Measurements from ENCODE around the gene SYTL5.
"Not testable (repeated sequence)": the region's sequence is repeated elsewhere in the genome, so short reads cannot be mapped to it uniquely, and the experiment has no call there.

Gene SYTL5

DNA sequence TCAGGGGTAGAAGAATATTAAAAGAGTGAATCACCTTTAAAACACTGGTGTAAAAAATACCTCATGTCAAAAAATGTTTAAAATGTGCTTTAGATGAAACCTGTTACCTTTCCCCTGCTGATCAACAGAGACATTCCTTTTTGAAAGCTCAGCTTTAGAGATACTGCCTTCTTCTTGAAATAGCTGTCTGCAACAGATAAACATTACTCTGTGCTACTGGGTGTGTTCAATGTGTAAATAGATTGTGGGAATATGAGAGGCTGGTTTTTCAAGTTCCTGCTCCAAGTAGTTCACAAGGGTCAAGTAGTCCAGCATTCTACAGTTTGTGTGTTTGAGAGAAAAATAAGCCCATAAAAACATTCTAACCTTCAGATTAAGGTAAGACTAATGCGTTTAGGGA is at the start of gene SYTL5:
TSS of gene SYTL5 (plus strand) at position 263 of the 400 bp plus-strand sequence. CDS start 27,337 bp downstream, outside the sequence.
- Histone ChIP-seq H3K4me1 (ENCODE audit: insufficient read depth, low read length) (no peaks in the 10 kb centered on the region), H3K9me3 (ENCODE audit: control insufficient read depth, insufficient read depth, low read length) (no peaks in the 10 kb centered on the region), H3K9ac (ENCODE audit: low read depth, low read length) (no peak within 1 kb of the TSS), H3K36me3 (ENCODE audit: insufficient read depth, low read length) (no peaks in the 10 kb centered on the region)

DNA sequence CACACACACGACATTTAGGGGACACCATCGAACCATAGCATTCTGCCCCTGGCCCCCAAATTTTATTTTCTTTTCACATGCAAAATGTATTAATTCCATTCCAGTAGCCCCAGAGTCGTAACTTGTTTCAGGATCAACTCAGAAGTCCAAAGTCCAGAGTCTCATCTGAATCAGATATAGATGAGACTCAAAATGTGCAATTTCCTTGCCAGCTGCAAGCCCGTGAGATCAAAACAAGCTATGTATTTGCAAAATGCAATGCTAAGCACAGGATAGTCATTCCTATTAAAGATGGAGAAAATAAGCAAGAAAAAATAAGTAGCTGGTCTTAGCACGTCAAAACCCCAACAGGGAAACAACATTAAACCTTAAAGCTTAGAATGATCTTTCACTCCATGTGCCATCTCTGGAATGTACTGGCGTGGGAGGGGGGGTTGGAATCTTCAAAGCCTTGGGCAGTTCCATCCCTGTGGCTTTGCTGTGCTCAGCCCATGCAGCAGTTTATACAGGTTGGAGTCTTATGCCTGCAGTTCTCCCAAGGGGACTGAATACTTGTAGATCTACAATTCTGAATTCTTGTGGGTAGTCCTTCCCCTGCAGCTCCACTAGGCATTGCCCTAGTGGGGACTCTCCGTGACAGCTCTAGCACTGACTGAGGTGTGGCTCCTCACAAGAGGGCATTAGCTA is 47.7 kb upstream of the SYTL5 start:
- no peak overlapping the region for H3K9ac ChIP-seq (ENCODE audit: low read depth, low read length)
- peaks cover 4% of the 10 kb centered on the region; the same call in 1 of the 2 replicates for H3K9me3 ChIP-seq (ENCODE audit: control insufficient read depth, insufficient read depth, low read length)
- no peaks in the 10 kb centered on the region for H3K4me1 ChIP-seq (ENCODE audit: insufficient read depth, low read length)
- no peaks in the 10 kb centered on the region; the same call in 1 of the 2 replicates for H3K36me3 ChIP-seq (ENCODE audit: insufficient read depth, low read length)

DNA sequence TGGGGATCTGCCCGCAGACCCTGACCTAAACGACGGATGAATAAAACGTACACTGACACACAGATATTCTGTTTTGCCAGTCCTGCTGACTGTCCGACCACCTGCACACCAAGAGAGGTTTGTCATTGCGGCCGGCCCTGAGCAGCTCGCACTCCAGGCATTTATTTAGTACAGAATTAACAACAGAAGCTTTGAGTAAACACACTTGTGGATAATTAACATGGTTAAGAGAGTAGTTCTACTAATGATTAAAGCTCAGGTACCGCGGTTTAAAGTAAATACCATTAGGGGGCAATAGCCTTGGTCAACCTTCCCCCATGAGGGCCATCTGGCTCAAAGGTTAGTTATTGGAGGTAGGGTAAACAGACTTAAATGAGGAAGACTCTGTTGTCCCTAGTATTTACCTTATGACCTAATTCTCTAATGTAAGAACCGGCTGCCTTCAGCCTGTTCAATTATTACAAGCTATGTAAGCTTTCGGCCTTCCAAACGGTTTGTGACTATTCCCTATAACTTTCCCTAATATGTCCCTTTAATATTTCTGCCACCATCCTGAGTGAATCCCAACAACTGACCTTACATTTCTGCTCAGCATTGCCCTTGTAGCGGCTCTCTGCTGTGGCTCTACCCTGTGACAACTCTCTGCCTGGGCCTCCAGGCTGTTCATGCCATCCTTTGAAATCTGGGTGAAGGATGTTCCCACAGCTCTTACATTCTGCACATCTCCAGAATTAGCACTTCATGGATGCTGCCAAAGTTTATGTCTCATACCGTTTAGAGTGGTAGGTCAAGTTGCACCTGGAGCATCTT is 46.9 kb upstream of the SYTL5 start:
- no peak overlapping the region for H3K9ac ChIP-seq (ENCODE audit: low read depth, low read length)
- H3K9me3 ChIP-seq (ENCODE audit: control insufficient read depth, insufficient read depth, low read length) = peaks cover 4% of the 10 kb centered on the region; the same call in 1 of the 2 replicates
- no peaks in the 10 kb centered on the region for H3K4me1 ChIP-seq (ENCODE audit: insufficient read depth, low read length)
- H3K36me3 ChIP-seq (ENCODE audit: insufficient read depth, low read length) = no peaks in the 10 kb centered on the region

DNA sequence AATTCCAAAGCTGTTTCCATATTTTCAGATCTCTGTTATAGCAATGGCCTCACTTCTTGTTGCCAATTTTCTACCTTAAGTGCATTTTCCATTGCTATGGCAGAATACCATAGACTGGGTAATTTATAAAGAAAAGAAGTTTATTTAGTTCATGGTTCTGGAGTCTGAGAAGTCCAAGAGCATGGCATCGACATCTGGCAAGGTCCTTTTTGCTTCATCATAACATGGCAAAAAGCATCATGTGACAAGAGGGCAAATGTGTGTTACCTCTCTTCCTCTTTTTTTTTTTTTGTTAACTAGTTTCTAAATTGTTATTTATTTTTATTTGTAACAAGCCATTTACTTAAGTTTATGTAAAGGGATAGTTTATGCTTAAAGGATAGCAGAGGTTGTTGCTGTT is 45.2 kb upstream of the SYTL5 start:
- peaks cover 4% of the 10 kb centered on the region; the same call in 1 of the 2 replicates for H3K9me3 ChIP-seq (ENCODE audit: control insufficient read depth, insufficient read depth, low read length)
- no peaks in the 10 kb centered on the region for H3K36me3 ChIP-seq (ENCODE audit: insufficient read depth, low read length)
- H3K9ac ChIP-seq (ENCODE audit: low read depth, low read length) = no peak overlapping the region
- H3K4me1 ChIP-seq (ENCODE audit: insufficient read depth, low read length) = no peaks in the 10 kb centered on the region

DNA sequence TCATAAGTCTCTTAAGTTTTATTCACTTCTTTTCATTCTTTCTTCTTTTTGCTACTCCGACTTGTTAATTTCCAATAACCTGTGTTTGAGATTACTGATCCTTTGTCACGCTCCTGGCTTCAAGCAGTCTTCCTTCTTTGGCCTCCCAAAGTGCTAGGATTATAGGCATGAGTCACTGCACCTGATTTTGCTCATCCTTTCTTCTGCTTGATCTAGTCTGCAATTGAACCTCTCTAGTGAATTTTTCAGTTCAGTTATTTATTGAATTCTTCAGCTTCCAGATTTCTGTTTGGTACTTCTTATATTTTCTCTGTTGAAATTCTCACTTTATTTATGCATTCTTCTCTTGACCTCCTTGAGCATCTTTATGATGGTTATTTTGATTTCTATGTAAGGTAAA is 38.6 kb upstream of the SYTL5 start:
- no peaks in the 10 kb centered on the region for H3K36me3 ChIP-seq (ENCODE audit: insufficient read depth, low read length)
- no peaks in the 10 kb centered on the region for H3K9me3 ChIP-seq (ENCODE audit: control insufficient read depth, insufficient read depth, low read length)
- no peak overlapping the region for H3K9ac ChIP-seq (ENCODE audit: low read depth, low read length)
- no peaks in the 10 kb centered on the region for H3K4me1 ChIP-seq (ENCODE audit: insufficient read depth, low read length)

DNA sequence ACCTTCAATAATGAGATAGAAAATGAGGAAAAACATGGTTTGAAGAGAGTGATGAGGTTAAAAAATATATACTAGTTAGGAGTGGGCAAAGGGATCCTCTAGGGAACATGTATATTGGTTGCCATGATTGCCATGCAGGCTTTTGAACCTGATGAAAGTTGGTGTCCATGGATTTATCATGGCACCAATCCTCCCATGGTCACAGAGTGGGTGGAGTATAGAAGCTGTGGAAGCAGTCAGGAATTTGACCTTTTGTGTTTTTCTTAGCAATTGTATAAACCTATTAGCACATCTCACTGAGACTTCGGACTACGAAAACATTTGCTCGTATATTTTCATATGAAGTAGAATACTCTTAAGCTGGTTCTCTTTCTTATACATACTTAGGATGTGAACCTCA is 30.9 kb upstream of the SYTL5 start:
- Histone ChIP-seq H3K4me1 (ENCODE audit: insufficient read depth, low read length) (no peaks in the 10 kb centered on the region), H3K9ac (ENCODE audit: low read depth, low read length) (no peak overlapping the region), H3K9me3 (ENCODE audit: control insufficient read depth, insufficient read depth, low read length) (no peaks in the 10 kb centered on the region), H3K36me3 (ENCODE audit: insufficient read depth, low read length) (no peaks in the 10 kb centered on the region)

- Histone ChIP-seq H3K9ac (ENCODE audit: low read depth, low read length) (no peak overlapping the region), H3K9me3 (ENCODE audit: control insufficient read depth, insufficient read depth, low read length) (no peaks in the 10 kb centered on the region), H3K36me3 (ENCODE audit: insufficient read depth, low read length) (no peaks in the 10 kb centered on the region), H3K4me1 (ENCODE audit: insufficient read depth, low read length) (no peaks in the 10 kb centered on the region)
Measured at GRCh38 chrX:37976153-37976552, 30.2 kb upstream of the SYTL5 start.

DNA sequence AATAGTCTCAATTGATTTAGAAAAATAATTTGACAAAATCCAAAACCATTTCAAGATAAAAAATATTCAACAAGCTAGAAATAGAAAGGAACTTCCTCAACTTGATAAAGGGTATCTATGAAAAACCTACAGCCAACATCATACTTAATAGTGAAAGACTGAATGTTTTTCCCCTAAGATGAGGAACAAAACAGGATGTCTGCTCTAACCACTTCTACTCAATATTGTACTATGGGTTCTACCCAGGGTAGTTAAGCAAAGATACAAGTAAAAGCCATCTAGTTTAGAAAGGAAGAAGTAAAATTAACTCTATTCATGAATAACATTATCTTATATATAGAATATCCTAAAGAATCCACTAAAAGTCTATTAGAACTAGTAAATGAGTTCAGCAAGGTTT is 21.5 kb upstream of the SYTL5 start:
- H3K9me3 ChIP-seq (ENCODE audit: control insufficient read depth, insufficient read depth, low read length) = no peaks in the 10 kb centered on the region

DNA sequence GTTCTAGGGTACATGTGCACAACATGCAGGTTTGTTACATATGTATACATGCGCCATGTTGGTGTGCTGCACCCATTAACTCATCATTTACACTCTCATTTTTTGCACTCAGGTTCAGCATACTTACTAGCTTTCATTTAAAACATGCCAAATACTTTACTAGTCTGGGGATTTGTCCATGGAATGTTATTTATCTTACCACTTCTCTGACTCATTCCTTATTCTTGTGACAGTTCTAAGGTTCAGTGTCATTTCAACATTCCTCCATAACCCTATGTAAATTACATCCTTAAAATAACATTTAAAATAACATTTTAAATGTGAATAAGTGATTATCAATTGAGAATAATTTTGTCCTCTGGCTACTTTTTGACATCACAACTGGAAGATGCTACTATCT is 19.5 kb upstream of the SYTL5 start:
- Histone ChIP-seq H3K9me3 (ENCODE audit: control insufficient read depth, insufficient read depth, low read length) (no peaks in the 10 kb centered on the region), H3K4me1 (ENCODE audit: insufficient read depth, low read length) (no peaks in the 10 kb centered on the region; the same call in 1 of the 2 replicates), H3K9ac (ENCODE audit: low read depth, low read length) (no peak overlapping the region), H3K36me3 (ENCODE audit: insufficient read depth, low read length) (no peaks in the 10 kb centered on the region)

More for the DNA sequence above, 21.5 kb upstream of the SYTL5 start:
- Histone ChIP-seq H3K9ac (ENCODE audit: low read depth, low read length) (no peak overlapping the region), H3K36me3 (ENCODE audit: insufficient read depth, low read length) (no peaks in the 10 kb centered on the region), H3K4me1 (ENCODE audit: insufficient read depth, low read length) (no peaks in the 10 kb centered on the region)

DNA sequence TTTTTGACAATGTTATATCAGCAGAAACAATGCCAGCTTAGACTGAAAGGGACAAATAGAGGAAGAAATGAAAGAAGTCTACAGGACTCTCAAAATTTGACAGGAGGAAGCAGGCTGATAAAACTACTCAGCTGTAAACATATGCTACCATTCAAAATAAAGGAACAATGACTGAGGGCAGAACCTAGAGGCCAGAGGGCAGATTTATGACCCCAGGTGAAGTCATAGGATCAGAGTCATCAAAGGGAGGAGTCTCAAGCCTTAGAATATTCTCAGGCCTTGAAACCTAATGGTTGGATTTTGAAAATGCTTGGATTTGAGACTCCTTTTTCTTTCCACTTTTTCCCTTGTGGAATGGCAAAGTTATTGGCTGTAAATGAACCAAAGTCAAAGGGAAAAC is 17.0 kb upstream of the SYTL5 start:
- no peak overlapping the region for H3K9ac ChIP-seq (ENCODE audit: low read depth, low read length)
- no peaks in the 10 kb centered on the region for H3K36me3 ChIP-seq (ENCODE audit: insufficient read depth, low read length)
- H3K4me1 ChIP-seq (ENCODE audit: insufficient read depth, low read length) = no peaks in the 10 kb centered on the region; the same call in 1 of the 2 replicates
- no peaks in the 10 kb centered on the region for H3K9me3 ChIP-seq (ENCODE audit: control insufficient read depth, insufficient read depth, low read length)

DNA sequence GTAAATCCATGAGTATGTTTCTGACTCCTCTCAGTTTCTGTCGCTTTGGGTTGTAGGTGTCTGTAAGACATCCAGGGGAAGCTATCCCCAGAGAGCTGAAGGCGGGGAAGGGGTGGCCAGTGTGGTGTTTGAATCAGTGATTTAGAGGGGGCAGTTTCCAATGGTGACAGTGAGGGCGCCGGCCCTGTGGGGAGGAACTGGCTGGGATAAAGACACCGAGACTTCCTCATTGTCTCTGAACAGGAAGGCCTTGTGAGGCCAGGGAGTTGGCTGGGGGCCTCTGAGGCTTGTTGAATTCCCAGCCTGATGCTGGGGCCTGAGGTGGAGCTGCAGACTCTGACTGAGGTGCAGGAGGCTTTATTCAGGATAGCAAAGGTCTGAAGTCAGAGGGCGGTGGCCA is 15.1 kb upstream of the SYTL5 start:
- not testable (repeated sequence) for H3K9ac ChIP-seq (ENCODE audit: low read depth, low read length); H3K4me1 ChIP-seq (ENCODE audit: insufficient read depth, low read length); H3K36me3 ChIP-seq (ENCODE audit: insufficient read depth, low read length); H3K9me3 ChIP-seq (ENCODE audit: control insufficient read depth, insufficient read depth, low read length)

GRCh38 chrX:37993176-37993575 is 13.2 kb upstream of the SYTL5 start:
- Histone ChIP-seq H3K9ac (ENCODE audit: low read depth, low read length) (no peak overlapping the region), H3K36me3 (ENCODE audit: insufficient read depth, low read length) (no peaks in the 10 kb centered on the region), H3K9me3 (ENCODE audit: control insufficient read depth, insufficient read depth, low read length) (no peaks in the 10 kb centered on the region), H3K4me1 (ENCODE audit: insufficient read depth, low read length) (no peaks in the 10 kb centered on the region; the same call in 1 of the 2 replicates)

DNA sequence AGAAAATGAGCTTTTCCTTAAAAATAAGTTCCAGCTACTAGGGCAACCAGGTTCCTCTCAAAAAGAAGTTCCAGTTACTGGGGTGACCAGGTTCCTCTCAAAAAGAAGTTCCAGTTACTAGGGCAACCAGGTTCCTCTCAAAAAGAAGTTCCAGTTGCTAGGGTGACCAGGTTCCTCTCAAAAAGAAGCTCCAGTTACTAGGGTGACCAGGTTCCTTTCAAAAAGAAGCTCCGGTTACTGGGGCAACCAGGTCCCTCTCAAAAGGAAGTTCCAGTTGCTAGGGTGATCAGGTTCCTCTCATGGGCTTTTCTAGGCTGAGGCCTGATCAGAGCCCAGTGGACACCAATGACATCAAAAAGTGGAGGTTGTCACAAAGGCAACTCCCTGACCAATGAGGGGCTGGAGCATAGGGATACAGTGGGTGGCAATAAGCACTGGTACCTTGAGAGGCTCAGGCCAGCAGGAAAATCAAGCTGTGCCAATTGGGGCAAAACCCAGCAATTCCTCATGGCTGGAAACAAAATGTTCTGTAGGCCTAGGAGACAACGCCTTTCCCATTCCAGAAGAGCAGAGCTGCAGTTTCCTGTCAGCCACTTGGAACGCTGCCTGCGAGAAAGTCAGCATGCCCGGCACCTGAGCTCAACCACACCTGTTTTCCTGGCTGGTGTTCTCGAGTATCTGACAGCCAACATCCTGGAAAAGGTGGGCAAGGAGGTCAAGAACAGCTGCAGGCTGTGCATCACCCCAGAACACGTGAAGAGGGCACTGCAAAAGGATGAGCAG is 12.3 kb upstream of the SYTL5 start:
- Histone ChIP-seq H3K4me1 (ENCODE audit: insufficient read depth, low read length) (no peaks in the 10 kb centered on the region; the same call in 1 of the 2 replicates), H3K9me3 (ENCODE audit: control insufficient read depth, insufficient read depth, low read length) (no peaks in the 10 kb centered on the region), H3K36me3 (ENCODE audit: insufficient read depth, low read length) (no peaks in the 10 kb centered on the region), H3K9ac (ENCODE audit: low read depth, low read length) (no peak overlapping the region)

- Histone ChIP-seq H3K9me3 (ENCODE audit: control insufficient read depth, insufficient read depth, low read length) (no peaks in the 10 kb centered on the region), H3K36me3 (ENCODE audit: insufficient read depth, low read length) (no peaks in the 10 kb centered on the region), H3K9ac (ENCODE audit: low read depth, low read length) (no peak overlapping the region), H3K4me1 (ENCODE audit: insufficient read depth, low read length) (no peaks in the 10 kb centered on the region; the same call in 1 of the 2 replicates)
Measured at GRCh38 chrX:37995428-37995827, 10.9 kb upstream of the SYTL5 start.

Measured in ES-I3 (cell line).